Stimulated activated CD4-positive, alpha-beta T cell treated with anti-CD3 and anti-CD28 coated beads, Interleukin-4, amount 100 ng/mL, for 48 hours (primary cell): Measurements from ENCODE around the gene LAT.

Source experiments
- DNase-seq, 2 donors: peaks; one replicate each; pipeline ENCODE4 v3.0.0-alpha.2; 2020; ENCODE audit warnings: low read depth in 2 of 2

The LAT gene

DNA sequence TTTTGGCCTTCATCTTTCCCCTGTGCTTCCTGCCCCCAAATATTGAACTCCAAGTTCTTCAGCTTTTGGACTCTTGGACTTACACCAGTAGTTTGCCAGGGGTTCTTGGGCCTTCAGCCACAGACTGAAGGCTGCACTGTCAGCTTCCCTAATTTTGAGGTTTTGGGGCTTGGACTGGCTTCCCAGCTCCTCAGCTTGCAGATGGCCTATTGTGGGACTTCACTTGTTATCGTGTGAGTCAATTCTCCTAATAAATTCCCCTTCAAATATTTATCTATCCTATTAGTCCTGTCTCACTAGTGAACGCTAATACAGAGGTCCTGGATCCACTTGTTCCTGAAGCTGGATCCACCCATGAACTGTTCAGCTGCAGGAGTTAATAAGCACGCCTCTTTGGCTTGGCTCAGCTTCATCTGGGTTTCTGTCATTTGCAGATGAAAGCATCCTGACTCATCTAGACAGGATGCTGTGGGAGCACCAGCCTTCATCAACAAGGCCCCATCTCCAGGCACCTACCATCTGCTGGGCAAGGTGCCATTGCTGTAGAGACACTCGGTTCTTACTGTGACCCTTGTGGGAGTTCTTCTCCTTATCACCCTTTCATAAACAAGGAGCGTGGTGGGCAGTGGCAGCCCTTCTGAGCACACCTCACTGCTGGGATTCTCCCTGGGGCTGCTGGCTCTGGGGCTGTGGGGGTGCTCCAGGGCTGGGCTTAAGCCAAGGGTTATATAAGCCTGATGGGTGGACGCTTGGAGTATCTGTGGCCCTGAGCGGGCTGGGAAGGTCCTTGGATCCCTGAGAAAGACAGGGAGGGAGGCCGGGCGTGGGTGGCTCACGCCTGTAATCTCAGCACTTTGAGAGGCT is 23.1 kb downstream of the LAT start:
- peak; percentile 51 to 64 for DNase-seq

DNA sequence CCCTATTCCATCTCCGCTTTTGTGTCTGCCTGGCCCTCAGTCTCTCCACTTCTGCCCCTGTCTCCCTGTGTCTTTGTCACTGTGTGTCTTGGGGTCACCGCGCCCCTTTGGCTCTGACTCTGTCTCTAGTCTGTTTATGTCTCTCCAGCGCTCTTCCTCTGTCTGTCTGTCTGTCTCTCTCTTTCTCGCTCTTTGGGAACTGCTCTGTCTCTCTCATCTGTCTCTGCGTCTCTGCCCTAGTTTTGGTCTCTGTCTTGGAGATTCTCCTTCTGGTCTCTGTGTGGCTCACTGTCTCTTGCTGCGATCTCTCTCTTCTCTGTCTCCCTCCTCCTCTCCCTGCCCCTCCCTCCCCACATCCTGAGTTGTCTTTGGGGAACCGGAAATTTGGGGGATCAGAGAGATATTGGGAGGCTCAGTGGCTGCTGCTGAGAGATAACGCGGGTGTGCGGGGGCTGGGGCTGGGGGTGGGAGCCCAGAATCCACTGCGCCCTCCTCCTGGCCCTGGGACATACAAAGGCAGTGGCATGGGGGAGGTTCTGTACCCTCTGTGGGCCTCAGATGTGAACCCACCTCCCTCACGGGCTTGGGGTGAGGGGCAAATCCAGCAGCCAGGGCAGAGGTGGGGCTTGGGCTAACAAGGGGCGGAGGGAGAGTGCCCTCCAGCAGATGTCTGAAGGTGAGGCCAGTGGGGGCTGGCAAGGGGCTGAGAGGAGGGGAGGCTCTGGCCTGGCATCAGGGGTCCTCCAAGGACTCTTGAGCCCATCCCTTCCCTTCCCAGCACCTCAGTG is 24.4 kb downstream of the LAT start:
- peak in 1 of 2 donors; percentile 44 for DNase-seq

DNA sequence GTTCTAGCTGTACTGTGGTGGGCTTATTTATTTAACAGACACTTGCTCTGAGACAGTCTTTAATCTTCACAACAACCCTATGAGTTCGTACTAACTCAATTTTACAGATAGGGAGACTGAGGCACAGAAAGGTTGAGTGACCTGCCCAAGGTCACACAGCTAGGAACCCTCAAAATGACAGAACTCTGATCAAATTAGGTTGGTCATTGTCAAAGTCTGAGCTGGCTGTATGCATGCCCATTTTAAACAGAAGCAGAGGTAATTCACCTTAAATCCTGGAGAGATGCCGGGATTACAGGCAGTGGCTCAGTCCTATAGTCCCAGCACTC is 24.9 kb downstream of the LAT start:
- DNase-seq = no peak

DNA sequence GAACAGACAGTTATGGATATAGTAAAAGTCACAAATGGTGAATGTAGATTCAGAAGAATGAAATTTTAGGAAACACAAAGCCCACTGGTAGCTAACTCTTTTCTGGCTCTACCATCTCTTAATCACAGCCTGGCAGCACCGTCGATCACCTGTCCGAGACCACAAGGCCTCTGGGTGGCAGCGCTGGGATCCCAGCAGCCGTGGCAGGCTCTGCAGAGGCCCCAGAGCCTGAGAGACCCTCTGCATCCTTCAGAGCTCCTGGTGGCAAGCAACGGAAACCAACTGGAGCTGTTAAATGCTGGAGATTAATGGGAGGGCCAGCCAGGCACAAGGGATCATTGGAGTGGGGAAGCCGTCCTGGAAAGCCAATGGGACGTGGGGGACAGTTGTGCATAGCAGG is 26.3 kb downstream of the LAT start:
- DNase-seq = no peak

DNA sequence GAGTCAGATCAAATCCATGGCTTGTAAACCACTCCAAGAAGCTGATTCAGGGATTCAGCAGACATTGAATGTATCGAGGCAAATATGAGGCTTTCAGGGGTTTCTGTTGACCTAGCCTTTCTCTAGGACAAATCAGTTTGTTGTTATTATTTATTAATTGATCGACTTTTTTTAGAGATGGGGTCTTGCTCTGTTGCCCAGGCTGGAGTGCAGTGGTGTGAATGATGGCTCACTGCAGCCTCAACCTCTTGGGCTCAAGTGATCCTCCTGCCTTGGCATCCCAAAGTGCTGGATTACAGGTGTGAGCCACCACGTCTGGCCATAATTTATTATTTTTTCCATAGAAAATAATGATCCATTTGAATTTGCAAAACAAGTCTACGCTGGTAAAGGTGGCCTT is 27.0 kb downstream of the LAT start:
- DNase-seq = no peak

DNA sequence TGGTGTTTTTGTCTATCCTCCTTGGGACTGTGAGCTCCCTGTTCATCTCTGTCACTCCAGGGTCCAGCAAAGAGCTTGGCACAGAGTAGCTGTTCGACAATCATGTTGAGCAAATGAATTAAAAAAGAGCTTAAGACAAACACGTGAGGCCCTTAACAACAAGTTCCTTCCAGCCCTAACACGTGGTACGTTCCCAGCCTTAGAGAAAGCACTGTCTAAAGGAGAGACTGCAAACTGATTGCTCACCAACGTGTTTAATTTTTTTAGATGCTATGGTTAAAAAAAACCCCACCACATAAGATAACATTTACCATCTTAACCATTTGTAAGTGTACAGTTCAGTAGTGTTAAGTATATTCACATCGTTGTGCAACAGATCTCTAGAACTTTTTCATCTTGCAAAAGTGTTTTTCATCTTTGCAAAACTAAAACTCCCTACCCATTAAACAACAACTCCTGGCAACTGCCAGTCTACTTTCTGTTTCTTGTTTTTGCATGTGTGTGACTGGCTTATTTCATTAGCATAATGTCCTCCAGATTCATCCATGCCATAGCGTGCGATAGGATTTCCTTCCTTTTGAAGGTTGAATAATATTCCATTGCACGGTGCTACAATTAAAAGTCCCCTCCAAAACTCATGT is 28.2 kb downstream of the LAT start:
- DNase-seq = no peak

DNA sequence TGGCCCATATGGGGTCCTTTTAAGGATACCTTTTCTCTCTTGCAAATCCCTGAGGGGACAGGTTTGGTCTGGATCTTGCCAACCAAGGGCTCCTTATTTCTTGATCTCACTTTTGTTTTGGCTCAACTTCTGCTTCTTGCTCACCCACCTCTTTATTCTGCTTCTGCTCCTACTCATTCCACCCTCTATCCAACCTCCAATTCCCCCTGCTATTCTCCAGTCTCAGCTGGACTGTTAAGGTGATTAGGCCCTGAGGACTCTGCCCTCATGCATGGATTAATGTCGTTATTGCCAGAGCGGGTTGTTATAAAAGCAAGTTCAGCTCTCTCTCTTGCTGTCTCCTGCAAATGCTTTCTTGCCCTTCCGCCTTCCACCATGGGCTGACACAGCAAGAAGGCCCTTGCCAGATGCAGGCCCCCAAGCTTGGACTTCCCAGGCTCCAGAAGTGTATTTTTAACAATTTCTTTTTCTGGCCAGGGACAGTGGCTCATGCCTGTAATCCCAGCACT is 29.8 kb downstream of the LAT start:
- no peak for DNase-seq

DNA sequence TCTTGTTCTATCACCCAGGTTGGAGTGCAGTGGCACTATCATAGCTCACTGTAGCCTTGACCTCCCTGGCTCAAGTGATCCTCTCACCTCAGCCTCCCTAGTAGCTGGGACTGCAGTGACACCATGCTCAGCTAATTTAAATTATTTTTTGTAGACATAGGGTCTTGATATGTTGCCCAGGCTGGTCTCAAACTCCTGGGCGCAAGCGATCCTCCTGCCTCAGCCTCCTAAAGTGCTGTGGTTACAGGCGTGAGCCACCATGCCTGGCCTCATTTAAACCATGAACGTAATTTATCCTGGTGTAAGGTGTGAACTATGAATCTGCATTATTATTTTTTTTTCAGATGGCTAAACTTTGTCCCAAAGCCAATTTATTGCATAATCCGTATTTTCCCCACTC is 37.3 kb downstream of the LAT start:
- no peak for DNase-seq

DNA sequence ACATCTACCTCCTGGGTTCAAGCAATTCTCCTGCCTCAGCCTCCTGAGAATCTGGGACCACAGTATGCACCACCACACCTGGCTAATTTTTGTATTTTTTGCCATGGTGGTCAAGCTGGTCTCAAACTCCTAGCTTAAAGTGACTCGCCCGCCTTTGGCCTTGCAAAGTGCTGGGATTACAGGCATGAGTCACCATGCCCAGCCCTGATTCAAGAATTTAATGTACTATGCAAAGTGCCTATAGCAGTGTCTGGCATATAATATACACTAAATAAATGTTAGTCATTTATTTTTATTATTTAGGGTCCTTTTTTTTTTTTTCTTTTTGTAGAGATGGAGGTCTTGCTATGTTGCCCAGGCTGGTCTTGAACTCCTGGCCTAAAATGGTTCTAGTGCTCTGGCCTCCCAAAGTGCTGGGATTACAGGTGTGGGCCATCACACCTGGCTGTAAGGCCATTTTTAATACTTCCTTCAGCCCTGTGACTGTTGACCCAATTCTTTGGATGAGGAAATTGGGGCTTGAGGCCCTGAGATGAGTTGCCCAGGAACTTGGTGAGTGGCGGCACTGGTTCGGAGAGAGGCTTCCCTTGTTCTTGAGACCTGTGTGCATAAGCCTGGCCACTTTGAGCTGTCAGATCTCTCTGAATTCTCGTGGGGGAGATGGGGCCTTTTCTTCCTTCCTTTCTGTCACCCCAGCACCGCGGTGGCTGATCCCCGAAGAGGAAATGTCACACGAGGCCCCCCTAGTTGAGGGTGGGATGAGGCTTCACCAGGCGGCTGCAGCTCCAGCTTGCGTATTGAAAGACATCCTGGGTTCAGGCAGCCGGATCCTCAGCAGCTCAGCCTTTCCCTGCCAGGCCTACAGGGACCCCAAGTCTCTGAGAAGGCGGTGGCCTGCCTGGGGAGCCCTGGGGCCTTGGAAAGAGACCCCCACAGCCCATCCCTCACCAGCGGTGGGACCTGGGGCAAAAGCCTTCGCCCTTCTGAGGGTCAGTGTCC is 38.7 kb downstream of the LAT start:
- DNase-seq = no peak

DNA sequence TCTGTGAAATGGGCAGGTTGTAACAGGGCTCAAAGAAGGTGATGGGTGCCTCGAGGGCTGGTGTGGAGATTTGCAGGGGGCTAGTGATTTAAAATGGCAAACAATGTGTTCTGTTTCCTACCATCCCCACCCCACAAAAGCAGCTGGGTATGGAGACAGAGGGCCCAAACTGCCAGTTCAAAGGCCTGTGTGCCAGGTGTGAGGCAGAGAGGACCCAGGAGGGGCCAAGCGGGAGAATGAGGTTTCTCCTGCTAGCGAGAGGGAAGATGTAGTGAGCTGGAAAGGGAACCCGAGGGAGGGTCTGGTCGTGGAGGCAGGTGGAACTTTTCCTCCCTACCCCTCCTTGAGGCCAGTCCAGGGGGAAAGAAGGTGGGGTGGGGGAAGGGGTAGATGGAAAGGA is 39.4 kb downstream of the LAT start:
- DNase-seq = no peak

DNA sequence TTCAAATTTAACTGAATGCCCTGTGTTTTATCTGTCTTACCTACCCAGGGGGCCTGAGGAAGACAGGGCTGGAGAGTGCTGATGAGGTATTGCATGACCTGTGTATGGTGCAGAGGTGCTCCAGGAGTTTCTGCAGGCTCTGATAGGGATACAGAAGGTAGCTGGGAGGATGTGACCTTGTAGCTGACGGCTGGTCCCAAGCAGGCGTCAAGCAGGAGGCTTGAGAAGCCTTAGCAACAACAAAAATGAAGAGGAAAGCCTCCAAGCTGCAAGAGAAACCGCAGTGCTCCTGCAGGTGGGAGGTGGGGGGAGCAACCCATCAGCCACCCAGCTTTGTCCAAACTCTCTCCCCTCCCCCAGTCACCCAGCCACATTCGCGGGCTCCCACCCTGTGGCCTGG is 40.4 kb downstream of the LAT start:
- DNase-seq = no peak

DNA sequence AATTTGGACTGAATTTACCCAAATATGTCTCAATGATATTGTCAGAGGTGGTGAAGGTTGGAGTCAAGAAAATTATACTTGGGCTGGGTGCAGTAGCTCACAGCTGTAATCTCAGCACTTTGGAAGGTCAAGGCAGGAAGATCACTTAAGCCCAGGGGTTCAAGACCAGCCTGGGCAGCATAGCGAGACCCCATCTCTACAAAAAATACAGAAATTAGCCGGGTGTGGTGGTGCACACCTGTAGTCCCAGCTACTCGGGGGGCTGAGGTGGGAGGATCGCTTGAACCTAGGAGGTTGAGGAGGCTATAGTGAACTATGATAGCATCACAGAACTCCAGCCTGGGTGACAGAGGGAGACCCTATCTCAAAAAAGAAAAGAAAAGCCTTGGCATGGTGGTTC is 40.9 kb downstream of the LAT start:
- no peak for DNase-seq

DNA sequence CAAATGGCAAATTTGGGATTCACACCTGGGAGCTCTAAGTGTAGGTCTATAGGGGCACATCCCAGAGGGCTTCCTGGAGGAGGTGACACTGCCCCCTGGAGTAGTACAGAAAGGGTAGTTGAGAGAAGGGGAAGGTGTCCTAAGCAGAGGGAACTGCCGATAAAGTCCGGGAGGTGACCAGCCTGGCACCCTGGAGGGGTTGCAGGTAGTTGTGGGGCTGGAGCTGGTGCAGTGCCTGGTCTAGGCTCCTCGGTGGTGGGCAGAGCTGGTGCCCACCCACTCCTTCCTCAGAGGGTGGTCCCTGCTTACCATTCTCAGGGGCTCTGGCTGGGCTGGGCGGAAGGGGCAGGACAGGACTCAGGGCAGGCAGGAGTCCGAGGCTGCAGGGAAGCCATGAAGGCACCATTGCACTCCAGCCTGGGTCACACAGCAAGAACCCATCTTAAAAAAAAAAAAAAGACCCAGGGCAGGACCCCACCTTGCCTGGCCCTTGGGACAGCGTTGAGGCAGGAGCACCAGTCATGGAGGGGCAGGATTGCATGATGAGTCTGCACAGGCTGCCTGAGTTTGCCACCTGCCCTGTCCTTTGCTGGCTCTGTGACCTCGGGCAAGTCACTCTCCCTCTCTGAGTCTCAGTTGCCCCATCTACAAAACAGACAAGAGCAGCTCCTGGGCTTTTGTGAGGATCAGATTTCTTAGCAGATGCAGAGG is 43.8 kb downstream of the LAT start:
- no peak for DNase-seq

DNA sequence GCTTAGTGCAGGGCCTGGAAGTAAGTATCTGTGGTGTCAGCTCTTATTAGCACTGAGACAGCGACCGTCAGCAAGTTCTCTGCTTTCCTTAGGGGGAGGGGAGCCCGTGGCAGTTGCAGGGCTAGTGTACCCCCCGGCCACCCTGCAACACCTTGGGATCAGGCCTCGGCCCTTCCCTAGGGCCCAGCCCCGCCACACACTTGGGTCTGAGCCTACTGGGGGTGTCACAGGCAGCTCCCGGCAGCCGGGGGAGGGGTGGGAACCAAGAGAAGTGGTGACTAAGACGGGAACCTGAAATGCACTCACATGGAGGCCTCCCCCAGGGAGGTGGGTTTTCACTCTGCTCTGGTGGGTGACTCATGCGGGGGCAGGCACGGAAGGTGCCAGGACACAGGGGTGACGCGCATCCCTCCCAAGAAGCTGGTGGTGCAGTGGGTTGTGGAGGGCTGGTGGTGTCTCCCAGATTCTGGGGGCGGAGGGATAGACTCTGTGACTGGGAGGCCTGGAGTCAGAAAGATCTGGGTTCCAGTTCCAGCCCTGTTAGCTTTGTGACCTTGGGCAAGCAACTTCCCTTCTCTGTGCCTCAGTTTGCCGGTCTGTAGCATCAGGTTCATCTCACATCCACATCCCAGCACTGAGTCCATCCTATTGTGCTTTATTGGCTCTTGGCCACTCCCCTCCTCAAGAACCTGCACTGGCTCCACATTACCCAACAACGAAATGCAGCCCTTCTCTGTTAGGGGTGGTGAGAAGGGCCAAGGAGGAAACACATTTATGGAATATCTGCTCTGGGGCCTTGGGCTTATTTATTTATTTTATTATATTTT is 44.5 kb downstream of the LAT start:
- peak; percentile 81 to 91 for DNase-seq

DNA sequence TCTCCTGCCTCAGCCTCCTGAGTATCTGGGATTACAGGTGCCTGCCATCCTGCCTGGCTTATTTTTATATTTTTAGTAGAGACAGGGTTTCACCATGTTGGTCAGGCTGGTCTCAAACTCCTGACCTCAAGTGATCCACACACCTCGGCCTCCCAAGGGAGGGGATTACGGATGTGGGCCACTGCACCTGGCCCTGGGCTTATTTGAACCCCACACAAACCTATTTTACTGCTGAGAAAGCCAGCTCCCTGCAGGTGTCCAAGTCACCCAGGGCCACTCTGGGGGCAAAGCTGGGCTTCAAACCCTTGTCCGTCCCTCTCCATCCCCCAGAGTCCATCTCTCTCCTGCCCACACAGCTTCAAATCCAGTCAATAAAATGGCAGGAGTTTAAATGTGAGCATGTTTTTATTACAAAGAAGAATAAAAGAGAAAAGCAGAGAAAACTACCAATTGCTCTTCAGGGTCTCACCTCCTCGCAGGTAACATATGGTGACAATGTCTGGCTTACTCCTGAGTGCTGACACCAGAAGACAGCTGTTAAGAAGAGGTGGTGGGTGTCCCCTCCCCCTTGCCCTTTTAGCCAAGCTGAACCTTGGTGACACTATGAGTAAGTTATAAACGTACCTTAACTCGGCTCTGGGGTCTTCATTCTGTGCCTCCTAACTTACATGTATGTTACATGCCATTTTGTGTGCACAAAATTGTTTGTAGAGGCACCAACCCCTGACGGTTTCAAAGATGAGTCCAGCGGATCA is 45.4 kb downstream of the LAT start:
- DNase-seq = no peak
